ENCODE data around the gene GMIP. TPM values are rescaled to one million over a fixed set of nuclear protein-coding genes. Genes with fewer than 3 reads are reported as not detected.

GMIP gene
- total RNA-seq, 1 donor from 2014 or later, result 12.3 TPM

- no peaks in the 10 kb centered on the region for H3K4me1 ChIP-seq
- H3K36me3 ChIP-seq, result peaks cover 0 to 48% of the 10 kb centered on the region in 2 donors
- no peak overlapping the region for H3K4me3 ChIP-seq
- TF ChIP-seq POLR2AphosphoS5 (IDR thresholded peaks at IDR 0.05; ENCODE audit: insufficient read depth in 1 of 2, low read depth in 1 of 2), result no peak
- no peak for TF ChIP-seq POLR2A (IDR thresholded peaks at IDR 0.05)
- TF ChIP-seq, protein P1, sequence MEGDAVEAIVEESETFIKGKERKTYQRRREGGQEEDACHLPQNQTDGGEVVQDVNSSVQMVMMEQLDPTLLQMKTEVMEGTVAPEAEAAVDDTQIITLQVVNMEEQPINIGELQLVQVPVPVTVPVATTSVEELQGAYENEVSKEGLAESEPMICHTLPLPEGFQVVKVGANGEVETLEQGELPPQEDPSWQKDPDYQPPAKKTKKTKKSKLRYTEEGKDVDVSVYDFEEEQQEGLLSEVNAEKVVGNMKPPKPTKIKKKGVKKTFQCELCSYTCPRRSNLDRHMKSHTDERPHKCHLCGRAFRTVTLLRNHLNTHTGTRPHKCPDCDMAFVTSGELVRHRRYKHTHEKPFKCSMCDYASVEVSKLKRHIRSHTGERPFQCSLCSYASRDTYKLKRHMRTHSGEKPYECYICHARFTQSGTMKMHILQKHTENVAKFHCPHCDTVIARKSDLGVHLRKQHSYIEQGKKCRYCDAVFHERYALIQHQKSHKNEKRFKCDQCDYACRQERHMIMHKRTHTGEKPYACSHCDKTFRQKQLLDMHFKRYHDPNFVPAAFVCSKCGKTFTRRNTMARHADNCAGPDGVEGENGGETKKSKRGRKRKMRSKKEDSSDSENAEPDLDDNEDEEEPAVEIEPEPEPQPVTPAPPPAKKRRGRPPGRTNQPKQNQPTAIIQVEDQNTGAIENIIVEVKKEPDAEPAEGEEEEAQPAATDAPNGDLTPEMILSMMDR (IDR thresholded peaks at IDR 0.05), result no peak
- no peaks in the 10 kb centered on the region for H3K27me3 ChIP-seq
- H3K9me3 ChIP-seq, result no peaks in the 10 kb centered on the region
- intact Hi-C loops (cut with DNase I), result no loop called here
- DNase-seq (ENCODE audit: extremely low spot score in 2 of 2), result no peak
- H3K27ac ChIP-seq, result no peak overlapping the region
These were observed 36.0 kb upstream of the GMIP start for GRCh38 chr19:19679176-19680073.

GRCh38 chr19:19677579-19677978, 34.1 kb upstream of the GMIP start:
- peaks cover 0 to 57% of the 10 kb centered on the region in 2 donors for H3K36me3 ChIP-seq
- TF ChIP-seq POLR2AphosphoS5 (IDR thresholded peaks at IDR 0.05; ENCODE audit: insufficient read depth in 1 of 2, low read depth in 1 of 2) (no peak), POLR2A (IDR thresholded peaks at IDR 0.05) (no peak)
- TF ChIP-seq, protein P1 (IDR thresholded peaks at IDR 0.05), result no peak
- no peaks in the 10 kb centered on the region for H3K27me3 ChIP-seq
- intact Hi-C loops (cut with DNase I), result no loop called here
- H3K27ac ChIP-seq, result no peak overlapping the region
- no peaks in the 10 kb centered on the region for H3K4me1 ChIP-seq
- H3K4me3 ChIP-seq, result no peak overlapping the region
- H3K9me3 ChIP-seq, result no peaks in the 10 kb centered on the region
- no peak for DNase-seq (ENCODE audit: extremely low spot score in 2 of 2)

GRCh38 chr19:19674315-19674714, 30.9 kb upstream of the GMIP start:
- peaks cover 0 to 43% of the 10 kb centered on the region in 2 donors for H3K36me3 ChIP-seq
- intact Hi-C loops (cut with DNase I), result no loop called here
- peaks cover 16% of the 10 kb centered on the region for H3K4me1 ChIP-seq
- H3K27ac ChIP-seq, result no peak overlapping the region
- no peaks in the 10 kb centered on the region for H3K27me3 ChIP-seq
- no peak for TF ChIP-seq POLR2A (IDR thresholded peaks at IDR 0.05)
- TF ChIP-seq, protein P1 (IDR thresholded peaks at IDR 0.05), result no peak
- TF ChIP-seq POLR2AphosphoS5 (IDR thresholded peaks at IDR 0.05; ENCODE audit: insufficient read depth in 1 of 2, low read depth in 1 of 2), result no peak
- H3K4me3 ChIP-seq, result no peak overlapping the region
- H3K9me3 ChIP-seq, result no peaks in the 10 kb centered on the region
- DNase-seq (ENCODE audit: extremely low spot score in 2 of 2), result no peak

- H3K4me3 ChIP-seq, result no peak overlapping the region
- H3K9me3 ChIP-seq, result no peaks in the 10 kb centered on the region
- intact Hi-C loops (cut with DNase I), result no loop called here
- TF ChIP-seq POLR2A (IDR thresholded peaks at IDR 0.05), result no peak
- TF ChIP-seq, protein P1 (IDR thresholded peaks at IDR 0.05), result no peak
- peaks cover 25% of the 10 kb centered on the region for H3K4me1 ChIP-seq
- DNase-seq (ENCODE audit: extremely low spot score in 2 of 2), result no peak
- H3K27me3 ChIP-seq, result no peaks in the 10 kb centered on the region
- H3K36me3 ChIP-seq, result peaks cover 0 to 28% of the 10 kb centered on the region in 2 donors
- H3K27ac ChIP-seq, result no peak overlapping the region
These were observed 29.4 kb upstream of the GMIP start for GRCh38 chr19:19672816-19673215.

- no peaks in the 10 kb centered on the region for H3K27me3 ChIP-seq
- no peak for DNase-seq (ENCODE audit: extremely low spot score in 2 of 2)
- H3K27ac ChIP-seq, result no peak overlapping the region
- H3K4me1 ChIP-seq, result peaks cover 31% of the 10 kb centered on the region
- peak overlapping the region in 1 of 2 donors; percentile 80 for H3K4me3 ChIP-seq
- H3K36me3 ChIP-seq, result peaks cover 0 to 9% of the 10 kb centered on the region in 2 donors
- no peaks in the 10 kb centered on the region for H3K9me3 ChIP-seq
- intact Hi-C loops (cut with DNase I), result no loop called here
- no peak for TF ChIP-seq POLR2AphosphoS5 (IDR thresholded peaks at IDR 0.05; ENCODE audit: insufficient read depth in 1 of 2, low read depth in 1 of 2)
- no peak for TF ChIP-seq POLR2A (IDR thresholded peaks at IDR 0.05)
- TF ChIP-seq, protein P1 (IDR thresholded peaks at IDR 0.05), result no peak
These were observed 26.7 kb upstream of the GMIP start for GRCh38 chr19:19670070-19670551.

All from vagina (tissue), 2 donors.